Activated CD8-positive, alpha-beta T cell treated with anti-CD3 and anti-CD28 coated beads for 36 hours (primary cell): Measurements from ENCODE around the gene RNF144A. TPM values are rescaled to one million over a fixed set of nuclear protein-coding genes. Genes with fewer than 3 reads are reported as not detected.

Source experiments
- ATAC-seq: fragments of 200-7000 bp; cut with Tn5 transposase; one replicate; pipeline ENCODE4 v1.10.0; 2021; ENCODE audit warnings: mild to moderate bottlenecking, moderate library complexity
- CTCF ChIA-PET: fragments of 350-600 bp; sonication (Branson Sonifier 250); formaldehyde crosslinking; loops from one replicate; lab custom pipeline; 2021; ENCODE audit warnings: antibody characterized with exemption; lab: Charles Lee
- POLR2A ChIA-PET: fragments of 350-600 bp; sonication (Branson Sonifier 250); formaldehyde crosslinking; loops from one replicate; lab custom pipeline; 2021; ENCODE audit warnings: antibody characterized with exemption; lab: Charles Lee
- DNase-seq: peaks from one replicate; pipeline ENCODE4 v3.0.0-alpha.2; 2020
- H3K27ac Mint-ChIP-seq: one replicate; pipeline ENCODE4 v1.8.0; 2021; ENCODE audit warnings: mild to moderate bottlenecking, mixed read lengths
- H3K27me3 Mint-ChIP-seq: one replicate; pipeline ENCODE4 v1.8.0; 2021; ENCODE audit warnings: mixed read lengths
- H3K36me3 Mint-ChIP-seq: one replicate; pipeline ENCODE4 v1.8.0; 2021; ENCODE audit warnings: low read depth, mixed read lengths
- H3K4me1 Mint-ChIP-seq: one replicate; pipeline ENCODE4 v1.8.0; 2021; ENCODE audit warnings: low read depth, mixed read lengths
- H3K4me3 Mint-ChIP-seq: one replicate; pipeline ENCODE4 v1.8.0; 2021; ENCODE audit warnings: mild to moderate bottlenecking, moderate library complexity, mixed read lengths
- H3K9me3 Mint-ChIP-seq: one replicate; pipeline ENCODE4 v1.8.0; 2021; ENCODE audit warnings: mixed read lengths
- intact Hi-C: fragments of 100-400 bp; cut with micrococcal nuclease; formaldehyde crosslinking; loops from one replicate; pipeline ENCODE4 v1.10.0; 2022
- total RNA-seq, 2 experiments: library from RNA; stranded (reverse); gene quantifications; one replicate each; pipeline ENCODE4 v1.2.3, GENCODE V29; 2021
- TF ChIP-seq, protein P1 (sequence below): fragments of 200-600 bp; IDR thresholded peaks from one replicate; pipeline ENCODE4 v1.8.0; 2022; ENCODE audit warnings: antibody characterized with exemption, mild to moderate bottlenecking

Gene RNF144A
- total RNA-seq, 2 experiments from 2014 or later: 32.6 to 36.5 TPM

DNA sequence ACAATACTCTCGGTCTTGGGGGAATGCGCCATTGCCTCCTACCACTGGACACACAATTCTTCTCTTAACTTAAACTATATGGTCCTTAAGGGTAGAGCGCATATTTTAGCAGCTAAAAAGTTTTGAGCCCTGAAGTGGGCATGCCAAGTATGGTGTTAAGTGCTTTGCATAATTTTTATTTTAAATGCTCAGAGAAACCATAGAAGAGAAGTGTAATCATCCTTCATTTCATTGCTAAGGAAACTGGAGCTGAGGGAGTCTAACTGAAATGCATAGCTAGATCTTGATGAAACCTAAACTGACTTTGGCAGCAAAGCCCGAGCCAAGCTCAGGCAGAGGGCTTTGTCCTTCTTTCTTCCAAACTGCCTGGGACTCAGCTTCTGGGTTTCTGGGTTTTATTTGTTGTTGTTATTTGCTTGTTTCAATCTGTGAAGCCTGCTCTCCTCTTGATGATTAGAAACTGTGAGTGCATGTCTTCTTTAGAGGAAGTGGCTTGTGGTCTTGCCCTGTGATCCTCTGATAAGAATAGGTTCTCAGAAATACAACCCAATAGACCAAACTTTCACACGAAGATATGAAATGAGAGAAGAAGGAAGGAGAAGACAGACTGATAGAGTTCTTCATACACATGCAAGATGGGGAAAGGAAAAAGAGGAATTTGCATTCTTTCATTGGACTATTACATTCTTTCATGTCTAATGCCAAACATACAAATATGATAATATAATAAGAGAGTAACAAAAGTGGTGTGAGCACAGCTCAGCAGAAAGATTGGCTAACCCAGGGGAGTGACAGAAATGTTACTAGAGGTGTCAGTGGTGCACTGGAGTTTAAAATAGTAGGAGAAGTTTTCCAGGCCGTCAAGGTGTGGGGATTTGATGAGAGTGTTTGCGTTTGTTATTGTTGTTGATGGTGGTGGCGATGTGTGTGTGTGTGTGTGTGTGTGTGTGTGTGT, 7.5 kb upstream of the RNF144A start:
- H3K9me3 Mint-ChIP-seq: peaks cover 25% of the 10 kb centered on the region
- no peaks in the 10 kb centered on the region for H3K27me3 Mint-ChIP-seq
- TF ChIP-seq, protein P1, sequence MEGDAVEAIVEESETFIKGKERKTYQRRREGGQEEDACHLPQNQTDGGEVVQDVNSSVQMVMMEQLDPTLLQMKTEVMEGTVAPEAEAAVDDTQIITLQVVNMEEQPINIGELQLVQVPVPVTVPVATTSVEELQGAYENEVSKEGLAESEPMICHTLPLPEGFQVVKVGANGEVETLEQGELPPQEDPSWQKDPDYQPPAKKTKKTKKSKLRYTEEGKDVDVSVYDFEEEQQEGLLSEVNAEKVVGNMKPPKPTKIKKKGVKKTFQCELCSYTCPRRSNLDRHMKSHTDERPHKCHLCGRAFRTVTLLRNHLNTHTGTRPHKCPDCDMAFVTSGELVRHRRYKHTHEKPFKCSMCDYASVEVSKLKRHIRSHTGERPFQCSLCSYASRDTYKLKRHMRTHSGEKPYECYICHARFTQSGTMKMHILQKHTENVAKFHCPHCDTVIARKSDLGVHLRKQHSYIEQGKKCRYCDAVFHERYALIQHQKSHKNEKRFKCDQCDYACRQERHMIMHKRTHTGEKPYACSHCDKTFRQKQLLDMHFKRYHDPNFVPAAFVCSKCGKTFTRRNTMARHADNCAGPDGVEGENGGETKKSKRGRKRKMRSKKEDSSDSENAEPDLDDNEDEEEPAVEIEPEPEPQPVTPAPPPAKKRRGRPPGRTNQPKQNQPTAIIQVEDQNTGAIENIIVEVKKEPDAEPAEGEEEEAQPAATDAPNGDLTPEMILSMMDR: no peak
- POLR2A ChIA-PET: interaction anchor here (0.6 to 6.3 kb wide), 7 partner anchors 8 to 44 kb away, joined by 3 to 44 read pairs (median 8); partner anchors contain the start of genes CMPK2, RNF144A and RSAD2
- peak; percentile 78 for DNase-seq
- CTCF ChIA-PET: interaction anchor here (0.6 to 7.5 kb wide), 7 partner anchors 7 to 188 kb away, joined by 3 to 80 read pairs (median 5); partner anchors contain the start of gene RSAD2
- H3K27ac Mint-ChIP-seq: peak overlapping the region; percentile 97
- peak; percentile 49 for ATAC-seq
- H3K4me3 Mint-ChIP-seq: peak overlapping the region; percentile 48
- H3K36me3 Mint-ChIP-seq: peaks cover 73% of the 10 kb centered on the region
- intact Hi-C loops: loop anchor here (5.0 kb wide), 1 partner anchor 42 kb away; the partner anchor contains the start of gene CMPK2
- peaks cover 88% of the 10 kb centered on the region for H3K4me1 Mint-ChIP-seq

DNA sequence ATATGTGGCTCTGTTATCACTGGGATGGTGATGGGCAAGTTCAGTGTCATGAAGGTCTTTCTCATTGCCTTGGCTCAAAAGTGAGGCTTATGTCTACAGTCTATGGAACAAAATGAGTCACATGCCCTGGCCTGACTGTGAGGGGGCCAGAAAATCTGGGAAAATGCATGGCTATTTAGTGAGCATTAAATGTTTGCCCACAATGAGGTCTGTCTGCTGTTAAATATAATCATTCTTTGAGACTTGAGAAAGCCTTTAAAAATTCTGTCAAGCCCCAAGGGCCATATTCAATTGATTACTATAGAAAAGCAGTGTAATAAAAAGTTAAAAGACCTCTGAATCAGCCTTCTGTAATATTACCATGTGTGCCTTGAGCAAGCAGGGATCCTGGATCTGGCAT, 5.5 kb upstream of the RNF144A start:
- DNase-seq (no peak), ATAC-seq (no peak)
- peaks cover 25% of the 10 kb centered on the region for H3K9me3 Mint-ChIP-seq
- H3K4me3 Mint-ChIP-seq: peak overlapping the region; percentile 71
- H3K27me3 Mint-ChIP-seq: no peaks in the 10 kb centered on the region
- H3K27ac Mint-ChIP-seq: peak overlapping the region; percentile 97
- POLR2A ChIA-PET: interaction anchor here (0.9 kb wide), 1 partner anchor 45 kb away, joined by 3 read pairs; no protein-coding TSS in a partner anchor
- TF ChIP-seq, protein P1: no peak
- peaks cover 86% of the 10 kb centered on the region for H3K4me1 Mint-ChIP-seq
- CTCF ChIA-PET: interaction anchor here (1.0 to 7.5 kb wide), 5 partner anchors 8 to 146 kb away, joined by 3 to 80 read pairs (median 5); partner anchors contain the start of genes CMPK2 and RSAD2
- H3K36me3 Mint-ChIP-seq: peaks cover 71% of the 10 kb centered on the region
- intact Hi-C loops: no loop called here

DNA sequence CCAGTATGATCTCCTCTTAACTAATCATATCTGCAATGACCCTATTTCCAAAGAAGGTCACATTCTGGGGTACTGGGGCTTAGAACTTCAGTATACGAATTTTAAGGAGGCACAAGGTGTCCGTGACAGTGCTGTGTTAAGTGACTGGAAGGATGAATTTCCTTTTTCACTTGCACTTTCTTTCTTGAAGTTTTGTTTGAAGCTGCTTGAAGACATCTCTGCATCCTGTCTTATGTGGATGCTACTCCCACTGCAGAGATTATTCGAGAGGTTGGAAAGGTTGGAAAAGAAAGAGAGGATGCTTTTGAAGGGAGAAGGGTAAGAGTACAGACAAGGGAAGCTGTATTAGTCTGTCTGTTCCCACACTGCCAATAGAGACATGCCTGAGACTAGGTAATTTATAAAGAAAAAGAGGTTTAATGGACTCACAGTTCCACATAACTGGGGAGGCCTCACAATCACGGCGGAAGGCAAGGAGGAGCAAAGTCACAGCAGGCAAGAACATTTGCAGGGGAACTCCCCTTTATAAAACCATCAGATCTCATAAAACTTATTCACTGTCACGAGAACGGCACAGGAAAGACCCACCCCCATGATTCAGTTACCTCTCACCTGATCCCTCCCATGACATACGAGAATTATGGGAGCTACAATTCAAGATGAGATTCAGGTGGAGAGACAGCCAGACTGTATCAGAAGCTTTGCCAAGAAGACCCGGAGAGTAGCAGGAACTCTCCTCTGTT, 3.6 kb upstream of the RNF144A start:
- ChIA-PET POLR2A (interaction anchor here (0.6 to 2.2 kb wide), 6 partner anchors 8 to 1766 kb away, joined by 3 to 10 read pairs (median 4); partner anchors contain the start of genes CMPK2 and RSAD2), CTCF (interaction anchor here (0.6 to 7.5 kb wide), 3 partner anchors 18 to 47 kb away, joined by 3 to 80 read pairs (median 5); partner anchors contain the start of gene RSAD2)
- H3K9me3 Mint-ChIP-seq: peaks cover 16% of the 10 kb centered on the region
- intact Hi-C loops: no loop called here
- peaks cover 67% of the 10 kb centered on the region for H3K4me1 Mint-ChIP-seq
- TF ChIP-seq, protein P1: no peak
- peak; percentile 77 for DNase-seq
- ATAC-seq: peak; percentile 43
- H3K27me3 Mint-ChIP-seq: no peaks in the 10 kb centered on the region
- H3K36me3 Mint-ChIP-seq: peaks cover 52% of the 10 kb centered on the region
- peak overlapping the region; percentile 97 for H3K27ac Mint-ChIP-seq
- peak overlapping the region; percentile 71 for H3K4me3 Mint-ChIP-seq

GRCh38 chr2:6914828-6915227, 2.4 kb upstream of the RNF144A start:
- DNase-seq (peak; percentile 40), ATAC-seq (no peak)
- Mint-ChIP-seq H3K36me3 (peaks cover 51% of the 10 kb centered on the region), H3K27me3 (no peaks in the 10 kb centered on the region), H3K4me3 (no peak overlapping the region), H3K9me3 (peaks cover 10% of the 10 kb centered on the region), H3K27ac (peak overlapping the region; percentile 75), H3K4me1 (peaks cover 67% of the 10 kb centered on the region)
- CTCF ChIA-PET: interaction anchor here (0.9 to 7.5 kb wide), 7 partner anchors 9 to 129 kb away, joined by 3 to 80 read pairs (median 6); partner anchors contain the start of genes CMPK2 and RSAD2
- TF ChIP-seq, protein P1: no peak
- POLR2A ChIA-PET: interaction anchor here (0.9 to 2.0 kb wide), 2 partner anchors 9 to 98 kb away, joined by 3 to 7 read pairs; no protein-coding TSS in a partner anchor
- intact Hi-C loops: no loop called here
